K562 (cell line): ENCODE measurements around the gene PTPN18. TPM values are rescaled to one million over a fixed set of nuclear protein-coding genes. Genes with fewer than 3 reads are reported as not detected.
A peak's percentile ranks its signal among the peaks of the same experiment; 100 is the strongest.

Source experiments
- CREB1 ChIP-seq, 2 experiments: sonication (generic) in 1 of 2; formaldehyde crosslinking in 1 of 2; IDR thresholded peaks; 2 replicates each; pipeline versions ENCODE4 v1.6.1 to v1.8.0; 2012 to 2022; ENCODE audit warnings: inconsistent platforms in 1 of 2, mild to moderate bottlenecking in 1 of 2, missing genetic modification reagents in 1 of 2, moderate library complexity in 1 of 2
- ESRRB ChIP-seq: fragments of 250-450 bp; sonication (Bioruptor Pico); IDR thresholded peaks from 2 replicates; pipeline ENCODE4 v1.5.0; 2020; ENCODE audit warnings: mild to moderate bottlenecking, moderate library complexity, borderline replicate concordance
- FOXP1 ChIP-seq: sonication (generic); formaldehyde crosslinking; IDR thresholded peaks from 2 replicates; pipeline ENCODE4 v1.8.0; 2022; ENCODE audit warnings: mild to moderate bottlenecking, missing genetic modification reagents
- GATAD2A ChIP-seq: fragments of 450-650 bp; IDR thresholded peaks from 2 replicates; pipeline ENCODE4 v1.6.1; 2017
- HDAC1 ChIP-seq, 2 experiments: fragments of 450-650 bp; IDR thresholded peaks; 2 replicates each; pipeline ENCODE4 v1.6.1; 2016 to 2017; ENCODE audit warnings: inconsistent platforms in 1 of 2, mild to moderate bottlenecking in 1 of 2, moderate library complexity in 1 of 2
- KLF13 ChIP-seq: fragments of 450-650 bp; IDR thresholded peaks from 2 replicates; pipeline ENCODE4 v1.6.1; 2016; ENCODE audit warnings: missing genetic modification characterization, low read depth, mild to moderate bottlenecking, missing compliant biosample characterization, moderate library complexity, borderline replicate concordance
- MAZ ChIP-seq, 2 experiments: fragments of 450-650 bp in 1 of 2; sonication (generic) in 1 of 2; formaldehyde crosslinking; IDR thresholded peaks in 1 of 2; conservative IDR thresholded peaks in 1 of 2; 2 replicates each; pipeline versions ENCODE4 v1.4.0 to v1.5.0; 2020; ENCODE audit warnings: mild to moderate bottlenecking in 1 of 2, missing genetic modification reagents in 1 of 2
- MTA3 ChIP-seq: fragments of 450-650 bp; formaldehyde crosslinking; IDR thresholded peaks from 2 replicates; pipeline ENCODE4 v1.6.1; 2017; ENCODE audit warnings: mild to moderate bottlenecking, borderline replicate concordance
- MYBL2 ChIP-seq, 2 experiments: fragments of 450-650 bp in 1 of 2; sonication (generic) in 1 of 2; formaldehyde crosslinking in 1 of 2; IDR thresholded peaks; 2 replicates each; pipeline versions ENCODE4 v1.6.1 to v1.8.1; 2017 to 2022; ENCODE audit warnings: borderline replicate concordance in 1 of 2, inconsistent platforms in 1 of 2, low read depth in 1 of 2, mild to moderate bottlenecking in 1 of 2, missing genetic modification reagents in 1 of 2, moderate library complexity in 1 of 2
- POLR2G ChIP-seq: fragments of 200-400 bp; formaldehyde crosslinking; IDR thresholded peaks from 2 replicates; pipeline ENCODE4 v1.6.1; 2017; ENCODE audit warnings: low read depth, mild to moderate bottlenecking, antibody characterized with exemption, low read length, moderate library complexity
- PRPF4 ChIP-seq: fragments of 200-400 bp; formaldehyde crosslinking; IDR thresholded peaks from one replicate; pipeline ENCODE4 v1.6.1; 2017; ENCODE audit warnings: low read length, low read depth, mild to moderate bottlenecking; ENCODE audit not compliant: insufficient read depth, poor library complexity, severe bottlenecking
- RAD51 ChIP-seq: fragments of 450-650 bp; IDR thresholded peaks from 2 replicates; pipeline ENCODE4 v1.7.1; 2016; ENCODE audit warnings: low read depth, mild to moderate bottlenecking, borderline replicate concordance
- RBM22 ChIP-seq: fragments of 200-400 bp; formaldehyde crosslinking; IDR thresholded peaks from 2 replicates; pipeline ENCODE4 v1.6.1; 2018; ENCODE audit warnings: low read length, low read depth; ENCODE audit not compliant: poor library complexity, severe bottlenecking
- STAG1 ChIP-seq: sonication (generic); formaldehyde crosslinking; IDR thresholded peaks from 2 replicates; pipeline ENCODE4 v1.5.0; 2020; ENCODE audit warnings: missing genetic modification reagents, borderline replicate concordance
- ZNF140 ChIP-seq: fragments of 250-450 bp; sonication (Bioruptor Pico); IDR thresholded peaks from 2 replicates; pipeline ENCODE4 v1.8.0; 2021; ENCODE audit warnings: moderate library complexity, mild to moderate bottlenecking, inconsistent platforms
- ZNF232 ChIP-seq: sonication (generic); formaldehyde crosslinking; IDR thresholded peaks from 2 replicates; pipeline ENCODE4 v1.8.0; 2022; ENCODE audit warnings: mild to moderate bottlenecking, missing genetic modification reagents
- ZNF347 ChIP-seq: fragments of 450-650 bp; formaldehyde crosslinking; IDR thresholded peaks from 2 replicates; pipeline ENCODE4 v1.4.0; 2020; ENCODE audit warnings: low read depth, mild to moderate bottlenecking, moderate library complexity
- ZNF584 ChIP-seq: fragments of 200-800 bp; sonication (Bioruptor generic); IDR thresholded peaks from 2 replicates; pipeline ENCODE4 v1.6.1; 2016; ENCODE audit warnings: low read depth, mild to moderate bottlenecking, missing genetic modification characterization, missing compliant biosample characterization
- polyA plus RNA-seq, 8 experiments: library from polyadenylated mRNA; depleted of rRNA in 4 of 8; stranded (reverse) in 5 of 8; unstranded in 3 of 8; fragments of >200 nt; fragmentation: Nextera tagmentation in 2 of 8; fragmentation: Illumina TruSeq in 1 of 8; extraction: Ambion mirVana in 2 of 8; extraction: Trizol in 1 of 8; gene quantifications; 2 replicates each; pipeline versions ENCODE4 v1.2.1 to v1.2.3, GENCODE V29; 2011 to 2014; ENCODE audit warnings: inconsistent platforms in 1 of 8, missing spikeins in 1 of 8
- total RNA-seq, 7 experiments: library from RNA; depleted of rRNA in 6 of 7; stranded (reverse); fragments of >200 nt in 6 of 7; fragmentation: Illumina TruSeq in 2 of 7; extraction: Trizol in 2 of 7; gene quantifications; 2 replicates each; pipeline versions ENCODE4 v1.2.1 to v1.2.3, GENCODE V29; 2011 to 2021; ENCODE audit warnings: low replicate concordance in 1 of 7
- TF ChIP-seq, protein P1 (sequence below): fragments of 450-650 bp; IDR thresholded peaks from 2 replicates; pipeline ENCODE4 v1.6.1; 2016; ENCODE audit warnings: missing biosample characterization, missing genetic modification characterization
- TF ChIP-seq, protein P2 (sequence below): IDR thresholded peaks from 2 replicates; pipeline ENCODE4 v1.6.1; 2011; ENCODE audit warnings: borderline replicate concordance, low read depth, mild to moderate bottlenecking, moderate library complexity, low read length; ENCODE audit not compliant: insufficient read depth, poor library complexity, severe bottlenecking
- TF ChIP-seq, protein P3 (sequence below): sonication (generic); formaldehyde crosslinking; IDR thresholded peaks from 2 replicates; pipeline ENCODE4 v1.9.0; 2022; ENCODE audit warnings: mild to moderate bottlenecking, missing genetic modification reagents

Gene PTPN18
- total and polyA plus RNA-seq, 9 of the 15 experiments (the other 6 are each of a cell fraction or from before 2014, with no cell fraction given): 11.6 to 90.7 (median 49.6) TPM

DNA sequence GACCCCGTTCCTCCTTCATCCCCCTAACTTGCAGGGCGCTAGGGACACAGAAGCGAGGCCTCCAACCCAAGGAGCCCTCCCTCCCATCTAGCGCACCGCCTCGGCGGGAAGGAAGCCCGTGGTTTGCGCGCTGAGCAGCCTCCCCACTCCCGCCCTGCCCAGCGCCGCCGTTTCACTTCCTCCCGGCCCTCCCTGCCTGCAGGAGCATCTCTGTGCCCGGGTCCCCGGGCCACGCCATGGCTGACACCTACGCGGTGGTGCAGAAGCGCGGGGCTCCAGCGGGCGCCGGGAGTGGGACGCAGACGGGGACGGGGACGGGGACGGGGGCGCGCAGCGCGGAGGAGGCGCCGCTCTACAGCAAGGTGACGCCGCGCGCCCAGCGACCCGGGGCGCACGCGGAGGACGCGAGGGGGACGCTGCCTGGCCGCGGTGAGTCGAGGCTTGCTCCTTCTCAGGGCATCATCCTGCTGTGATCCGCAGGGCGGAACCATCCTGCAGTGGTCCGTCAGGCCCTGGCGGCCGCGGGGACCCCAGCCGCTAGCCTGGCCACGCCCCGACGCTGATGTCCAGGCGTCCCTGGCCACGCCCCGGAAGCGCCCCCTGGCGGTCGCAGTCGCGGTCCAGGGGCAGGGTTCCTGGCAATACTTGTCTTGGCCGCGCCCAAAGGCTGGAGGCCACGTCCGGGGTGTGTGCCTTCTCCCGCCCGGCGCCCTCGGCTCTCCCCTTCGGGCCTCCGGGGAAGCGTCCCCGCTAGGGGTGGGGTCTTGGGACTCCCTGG, 16.4 kb downstream of the PTPN18 start (continued):
- TF ChIP-seq MYBL2 (IDR thresholded peaks at IDR 0.05; ENCODE audit: low read depth) (no peak), MYBL2 (CRISPR knock-in tag; IDR thresholded peaks at IDR 0.05; ENCODE audit: borderline replicate concordance) (no peak), FOXP1 (CRISPR knock-in tag) (no peak; the same call in 1 of the 2 replicates), RBM22 (peak; percentile 20), POLR2G (peak; percentile 91), RAD51 (no peak), MTA3 (peak; percentile 76), ESRRB (CRISPR knock-in tag) (no peak), MAZ (CRISPR knock-in tag; conservative IDR thresholded peaks at IDR 0.05 in 1 of 2, IDR thresholded peaks at IDR 0.05 in 1 of 2) (peak; percentile 83 to 86), CREB1 (IDR thresholded peaks at IDR 0.05) (peak; percentile 88), CREB1 (CRISPR knock-in tag; IDR thresholded peaks at IDR 0.05) (peak; percentile 75), ZNF584 (CRISPR knock-in tag) (0 out of 2 replicates have a peak, but pooled peaks have one; percentile 39), STAG1 (no peak), ZNF232 (no peak), PRPF4 (no peak), ZNF140 (CRISPR knock-in tag) (no peak), ZNF347 (CRISPR knock-in tag) (no peak), GATAD2A (peak; percentile 4; the same call in 1 of the 2 replicates), KLF13 (tag) (no peak), HDAC1 (IDR thresholded peaks at IDR 0.05) (peak in 1 of 2 experiments; percentile 60; a peak in 2 of 4 replicates)
- TF ChIP-seq, protein P1, sequence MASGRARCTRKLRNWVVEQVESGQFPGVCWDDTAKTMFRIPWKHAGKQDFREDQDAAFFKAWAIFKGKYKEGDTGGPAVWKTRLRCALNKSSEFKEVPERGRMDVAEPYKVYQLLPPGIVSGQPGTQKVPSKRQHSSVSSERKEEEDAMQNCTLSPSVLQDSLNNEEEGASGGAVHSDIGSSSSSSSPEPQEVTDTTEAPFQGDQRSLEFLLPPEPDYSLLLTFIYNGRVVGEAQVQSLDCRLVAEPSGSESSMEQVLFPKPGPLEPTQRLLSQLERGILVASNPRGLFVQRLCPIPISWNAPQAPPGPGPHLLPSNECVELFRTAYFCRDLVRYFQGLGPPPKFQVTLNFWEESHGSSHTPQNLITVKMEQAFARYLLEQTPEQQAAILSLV (tag): no peak
- TF ChIP-seq, protein P2, sequence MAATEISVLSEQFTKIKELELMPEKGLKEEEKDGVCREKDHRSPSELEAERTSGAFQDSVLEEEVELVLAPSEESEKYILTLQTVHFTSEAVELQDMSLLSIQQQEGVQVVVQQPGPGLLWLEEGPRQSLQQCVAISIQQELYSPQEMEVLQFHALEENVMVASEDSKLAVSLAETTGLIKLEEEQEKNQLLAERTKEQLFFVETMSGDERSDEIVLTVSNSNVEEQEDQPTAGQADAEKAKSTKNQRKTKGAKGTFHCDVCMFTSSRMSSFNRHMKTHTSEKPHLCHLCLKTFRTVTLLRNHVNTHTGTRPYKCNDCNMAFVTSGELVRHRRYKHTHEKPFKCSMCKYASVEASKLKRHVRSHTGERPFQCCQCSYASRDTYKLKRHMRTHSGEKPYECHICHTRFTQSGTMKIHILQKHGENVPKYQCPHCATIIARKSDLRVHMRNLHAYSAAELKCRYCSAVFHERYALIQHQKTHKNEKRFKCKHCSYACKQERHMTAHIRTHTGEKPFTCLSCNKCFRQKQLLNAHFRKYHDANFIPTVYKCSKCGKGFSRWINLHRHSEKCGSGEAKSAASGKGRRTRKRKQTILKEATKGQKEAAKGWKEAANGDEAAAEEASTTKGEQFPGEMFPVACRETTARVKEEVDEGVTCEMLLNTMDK: peak; percentile 98
- TF ChIP-seq, protein P3, sequence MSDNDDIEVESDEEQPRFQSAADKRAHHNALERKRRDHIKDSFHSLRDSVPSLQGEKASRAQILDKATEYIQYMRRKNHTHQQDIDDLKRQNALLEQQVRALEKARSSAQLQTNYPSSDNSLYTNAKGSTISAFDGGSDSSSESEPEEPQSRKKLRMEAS (CRISPR knock-in tag): peak; percentile 81
